Esophagus muscularis mucosa (tissue), 3 donors: Measurements from ENCODE around the gene REV1.

Experiments used
- CTCF ChIP-seq, 3 experiments: fragments of 200-600 bp in 2 of 3; fragments of 450-650 bp in 1 of 3; sonication (generic) in 2 of 3; IDR thresholded peaks; one replicate each; pipeline ENCODE4 v1.5.1; 2017 to 2019; ENCODE audit warnings: antibody characterized with exemption in 3 of 3, mild to moderate bottlenecking in 2 of 3, moderate library complexity in 1 of 3
- POLR2A ChIP-seq: fragments of 450-650 bp; IDR thresholded peaks from one replicate; pipeline ENCODE4 v1.6.1; 2017; ENCODE audit warnings: antibody characterized with exemption, moderate library complexity, mild to moderate bottlenecking, low read depth

GRCh38 chr2:99520195-99520594 is 30.4 kb upstream of the REV1 start:
- TF ChIP-seq CTCF (IDR thresholded peaks at IDR 0.05) (no peak), POLR2A (no peak)
